HG03135 (cell line): ENCODE measurements around the gene GPAM.

ENCODE experiments used
- ATAC-seq: cut with Tn5 transposase; IDR thresholded peaks from one replicate; pipeline ENCODE4 v1.9.1; 2021; ENCODE audit warnings: mild to moderate bottlenecking, moderate library complexity; ENCODE audit not compliant: unreplicated experiment

The GPAM gene

DNA sequence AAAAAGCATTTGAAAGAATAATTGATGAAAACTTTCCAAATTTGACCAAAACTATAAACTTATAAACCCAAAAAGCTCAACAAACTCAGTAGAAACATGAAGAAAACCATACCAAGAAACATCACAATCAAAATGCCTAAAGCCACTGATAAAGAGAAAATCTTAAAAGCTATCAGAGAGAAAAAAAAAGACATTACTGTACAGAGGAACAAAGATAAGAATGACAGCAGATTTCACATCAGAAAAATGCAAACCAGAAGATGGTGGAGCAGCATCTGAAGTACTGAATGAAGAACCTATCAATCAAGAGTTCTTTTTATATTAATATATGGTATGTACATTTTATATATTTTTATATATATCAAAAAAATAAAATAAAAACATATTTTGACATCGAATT lies 2.4 kb upstream of the GPAM start:
- no peak for ATAC-seq

DNA sequence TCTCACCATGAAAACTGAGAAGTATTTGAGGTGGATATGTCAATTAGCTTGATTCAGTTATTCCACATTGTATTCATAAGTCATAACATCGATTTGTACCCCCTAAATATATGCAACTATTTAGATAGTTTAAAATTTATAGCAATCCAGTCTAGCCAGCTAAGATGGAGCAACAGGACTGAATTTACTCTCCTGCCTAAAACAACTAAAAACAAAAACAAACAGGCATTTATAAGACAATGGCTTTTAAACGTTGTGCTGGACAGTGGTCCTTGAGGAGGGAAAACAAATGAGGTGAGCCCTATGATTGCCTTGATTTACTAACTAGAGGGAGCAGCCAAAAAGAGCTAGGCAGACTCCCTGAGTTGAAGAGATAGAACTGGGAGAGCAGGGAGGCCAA lies 814 bp upstream of the GPAM start:
- no peak for ATAC-seq

- ATAC-seq = no peak
Measured at GRCh38 chr10:112184052-112184371, 447 bp upstream of the GPAM start.

DNA sequence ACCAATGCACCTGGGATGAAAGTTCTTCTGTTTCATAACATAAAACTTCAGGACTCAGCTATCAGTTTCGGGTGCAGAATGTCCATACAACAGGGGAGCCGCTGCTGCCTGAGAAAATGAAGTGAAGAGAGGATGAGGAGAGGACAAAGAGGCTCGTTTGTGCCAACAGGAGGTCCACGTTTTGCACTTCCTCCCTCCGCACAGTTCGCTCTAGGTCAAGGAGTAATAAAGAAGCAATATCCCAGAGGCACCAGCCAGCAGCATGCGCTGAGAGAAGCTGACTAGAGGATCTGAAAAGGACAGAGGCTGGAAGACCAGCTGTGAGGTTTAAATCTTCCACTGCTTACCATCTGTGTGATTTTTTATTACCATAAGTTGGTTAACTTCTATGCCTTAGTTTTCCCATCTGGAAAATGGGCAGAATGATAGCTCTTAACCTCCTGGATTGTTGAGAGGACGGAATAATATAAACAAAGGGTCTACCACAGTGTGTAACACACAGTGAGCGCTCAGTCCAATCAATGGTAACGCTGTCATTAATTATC lies 709 bp downstream of the GPAM start:
- no peak for ATAC-seq

DNA sequence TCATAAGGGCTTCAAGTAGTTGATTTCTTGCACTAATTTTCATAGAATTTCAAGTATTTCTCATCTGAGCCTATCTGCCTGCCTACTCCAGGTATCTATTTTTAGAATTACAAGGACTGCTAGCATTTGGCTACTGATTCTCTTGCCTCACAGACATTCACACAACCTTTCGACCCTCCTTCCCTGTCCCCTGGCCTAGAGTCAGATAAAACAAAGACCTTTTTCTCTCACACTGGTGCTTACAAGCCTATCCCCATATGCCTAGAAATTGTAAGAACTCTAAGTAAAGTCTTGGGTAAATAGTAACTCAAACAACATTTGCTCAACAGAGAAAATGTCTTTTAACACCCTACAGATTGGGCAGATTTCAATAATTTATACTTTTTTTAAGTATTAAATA lies 6.3 kb downstream of the GPAM start:
- ATAC-seq = no peak

- no peak for ATAC-seq
Measured at GRCh38 chr10:112176543-112176942, 7.0 kb downstream of the GPAM start.

DNA sequence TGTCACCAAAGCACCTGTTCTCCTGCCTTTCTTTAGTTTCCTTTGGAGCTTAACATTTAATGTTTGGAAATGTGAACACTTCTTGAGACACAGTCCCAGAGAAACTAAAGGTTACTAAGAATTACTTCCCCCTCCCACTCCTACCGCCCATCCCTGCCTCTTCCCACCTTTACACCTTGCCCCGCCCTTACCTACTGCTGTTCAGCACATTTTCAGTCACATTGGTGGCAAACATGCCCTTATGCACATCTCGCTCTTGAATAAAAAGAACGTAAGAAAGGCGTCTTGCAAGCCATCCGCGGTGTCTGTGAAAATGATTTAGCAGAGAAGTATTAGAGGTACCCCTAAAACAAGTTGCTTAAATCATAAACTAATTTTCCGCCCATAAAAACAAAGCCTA lies 8.2 kb downstream of the GPAM start:
- no peak for ATAC-seq

DNA sequence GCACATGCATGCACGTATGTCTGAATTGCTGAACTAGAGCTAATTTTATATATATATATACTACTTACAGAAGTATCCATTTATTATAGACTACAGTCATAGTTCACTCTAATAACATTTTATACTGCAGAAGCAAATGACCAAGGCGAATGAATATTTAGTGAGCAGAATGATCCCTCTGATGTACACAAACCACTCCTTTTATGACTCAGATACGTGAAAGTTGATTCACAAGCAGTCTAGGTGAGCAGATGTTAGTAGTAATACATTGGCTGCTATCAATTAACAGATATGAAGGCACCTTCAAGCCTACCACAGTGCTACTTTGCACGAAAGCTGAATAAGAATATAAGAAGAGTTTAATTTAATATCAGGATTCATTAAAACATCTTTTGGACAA lies 10.4 kb downstream of the GPAM start:
- ATAC-seq = no peak

- no peak for ATAC-seq
Measured at GRCh38 chr10:112168733-112169132, 14.8 kb downstream of the GPAM start.

GRCh38 chr10:112166800-112167199 lies 16.8 kb downstream of the GPAM start:
- no peak for ATAC-seq

- no peak for ATAC-seq
Measured at GRCh38 chr10:112161757-112162518, 21.6 kb downstream of the GPAM start.

DNA sequence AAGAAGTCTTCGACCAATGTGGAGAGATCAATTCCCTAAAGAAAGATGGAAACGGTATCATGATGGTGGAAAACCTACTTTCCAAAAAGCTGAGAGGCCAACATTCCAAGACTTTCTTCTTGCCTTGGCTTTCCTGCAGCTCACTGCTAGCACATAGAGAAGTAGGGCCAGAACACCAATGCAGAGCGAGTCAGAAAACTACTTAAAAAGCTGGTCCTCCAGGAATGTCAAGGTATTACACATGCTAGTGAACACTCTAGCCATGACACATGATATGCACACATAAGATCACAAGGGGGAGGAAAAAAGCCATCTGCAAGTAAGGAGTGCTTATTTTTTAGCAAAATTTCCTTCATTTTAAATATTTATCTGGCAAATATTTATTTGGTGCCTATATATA lies 22.7 kb downstream of the GPAM start:
- no peak for ATAC-seq

GRCh38 chr10:112159469-112159868 lies 24.1 kb downstream of the GPAM start:
- no peak for ATAC-seq

GRCh38 chr10:112151524-112152039 lies 32.0 kb downstream of the GPAM start:
- no peak for ATAC-seq

GRCh38 chr10:112148331-112148730 lies 35.2 kb downstream of the GPAM start:
- ATAC-seq = no peak

GRCh38 chr10:112146799-112147198 lies 36.8 kb downstream of the GPAM start:
- ATAC-seq = no peak

GRCh38 chr10:112145263-112145662 lies 38.3 kb downstream of the GPAM start:
- ATAC-seq = no peak

DNA sequence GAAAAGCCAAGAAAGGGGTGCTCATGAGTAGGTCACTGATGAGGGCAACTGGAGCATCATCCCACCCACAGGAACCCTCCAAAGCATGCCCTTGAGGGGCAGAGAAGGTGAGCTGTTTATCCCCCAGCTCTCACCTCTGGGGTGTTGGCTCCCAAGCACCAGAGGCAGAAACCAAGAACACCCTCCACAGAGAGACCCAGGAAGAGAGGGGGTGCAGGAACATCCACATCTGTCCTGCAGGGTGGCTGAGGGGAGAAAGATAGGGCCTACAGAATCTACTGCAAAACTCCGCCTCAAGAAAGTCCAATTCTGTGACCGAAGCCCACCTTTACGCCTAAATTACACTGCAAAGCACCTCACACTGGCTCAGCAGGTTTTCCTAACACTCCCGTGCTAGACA lies 40.1 kb downstream of the GPAM start:
- ATAC-seq = no peak

GRCh38 chr10:112141292-112141691 lies 42.3 kb downstream of the GPAM start:
- no peak for ATAC-seq

GRCh38 chr10:112140110-112140970 lies 43.2 kb downstream of the GPAM start:
- peak; percentile 99 for ATAC-seq

DNA sequence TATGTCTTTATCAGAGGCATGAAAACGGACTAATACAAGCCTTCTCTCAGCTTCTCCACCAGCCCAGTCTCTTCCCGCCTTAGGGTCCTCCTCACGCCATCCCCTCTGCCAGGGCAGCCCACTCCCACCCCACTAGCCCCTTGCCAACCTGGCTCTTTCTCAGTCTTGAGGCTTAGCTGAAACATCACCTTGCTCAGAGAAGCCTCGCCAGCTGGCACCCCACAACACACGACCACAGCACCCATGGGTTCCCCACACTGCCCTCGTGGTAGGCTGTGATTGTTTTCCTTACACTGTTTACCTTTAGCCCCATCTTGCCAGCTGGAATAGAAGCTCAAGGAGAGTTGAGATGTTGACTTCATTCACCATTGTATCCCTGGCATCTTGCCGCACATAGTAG lies 44.4 kb downstream of the GPAM start:
- no peak for ATAC-seq
